ENCODE results near the gene KRTAP6-1.

DNA sequence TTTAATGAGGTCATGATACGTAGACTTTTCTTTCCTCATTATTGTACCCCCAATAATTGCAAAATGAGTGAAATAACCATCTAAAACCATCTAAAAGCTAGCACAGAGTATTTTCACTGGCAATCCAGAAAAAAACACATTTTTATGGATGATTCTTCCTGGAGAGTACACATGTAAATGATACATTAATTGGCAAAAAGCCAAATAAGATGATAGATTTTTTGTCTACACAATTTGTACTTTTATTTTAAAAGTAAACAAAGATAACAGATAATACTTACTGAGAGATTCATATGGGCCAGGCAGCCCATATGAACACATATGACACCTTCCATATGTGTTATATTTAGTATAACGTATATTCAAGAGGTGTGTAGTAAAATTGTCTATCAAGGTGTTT, 50.1 kb downstream of the KRTAP6-1 start:
- TF ChIP-seq RFX5 (IDR thresholded peaks at IDR 0.05; ENCODE audit: low read depth, low read length) (no peak), FOS (IDR thresholded peaks at IDR 0.05; ENCODE audit: low read depth, low read length) (no peak), POLR2A (IDR thresholded peaks at IDR 0.05; ENCODE audit: low read depth, low read length) (no peak), CTCF (conservative IDR thresholded peaks at IDR 0.05; ENCODE audit: low read depth, low read length) (no peak), RAD21 (IDR thresholded peaks at IDR 0.05; ENCODE audit: low read length) (no peak), MXI1 (IDR thresholded peaks at IDR 0.05; ENCODE audit: borderline replicate concordance, low read depth, low read length) (no peak), MAZ (IDR thresholded peaks at IDR 0.05; ENCODE audit: borderline replicate concordance, low read depth, low read length) (no peak), SMC3 (IDR thresholded peaks at IDR 0.05; ENCODE audit: low read depth, low read length) (no peak), BHLHE40 (IDR thresholded peaks at IDR 0.05; ENCODE audit: low read depth, low read length) (no peak), CEBPB (IDR thresholded peaks at IDR 0.05; ENCODE audit: low read depth, low read length) (no peak), NFE2L2 (IDR thresholded peaks at IDR 0.05; ENCODE audit: low read depth, low read length) (no peak)
- TF ChIP-seq, protein P1, sequence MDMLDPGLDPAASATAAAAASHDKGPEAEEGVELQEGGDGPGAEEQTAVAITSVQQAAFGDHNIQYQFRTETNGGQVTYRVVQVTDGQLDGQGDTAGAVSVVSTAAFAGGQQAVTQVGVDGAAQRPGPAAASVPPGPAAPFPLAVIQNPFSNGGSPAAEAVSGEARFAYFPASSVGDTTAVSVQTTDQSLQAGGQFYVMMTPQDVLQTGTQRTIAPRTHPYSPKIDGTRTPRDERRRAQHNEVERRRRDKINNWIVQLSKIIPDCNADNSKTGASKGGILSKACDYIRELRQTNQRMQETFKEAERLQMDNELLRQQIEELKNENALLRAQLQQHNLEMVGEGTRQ (IDR thresholded peaks at IDR 0.05; ENCODE audit: low read depth, low read length), result no peak
